HepG2 (cell line): ENCODE results near the gene NCMAP. TPM values are rescaled to one million over a fixed set of nuclear protein-coding genes. Genes with fewer than 3 reads are reported as not detected.

Experiments
- AFF4 ChIP-seq: sonication (generic); formaldehyde crosslinking; IDR thresholded peaks from 2 replicates; pipeline ENCODE4 v1.4.0; 2020; ENCODE audit warnings: missing genetic modification reagents
- ARID5B ChIP-seq: IDR thresholded peaks from 2 replicates; pipeline ENCODE4 v1.4.0; 2020; ENCODE audit warnings: mild to moderate bottlenecking, missing genetic modification reagents
- ATF7-NPFF ChIP-seq: sonication (generic); formaldehyde crosslinking; IDR thresholded peaks from 2 replicates; pipeline ENCODE4 v1.8.1; 2023; ENCODE audit warnings: mild to moderate bottlenecking, low read depth, missing genetic modification reagents, moderate library complexity
- CREBL2 ChIP-seq: sonication (generic); formaldehyde crosslinking; IDR thresholded peaks from 2 replicates; pipeline ENCODE4 v1.8.1; 2023; ENCODE audit warnings: missing genetic modification reagents, mild to moderate bottlenecking, borderline replicate concordance
- FOXP1 ChIP-seq, 2 experiments: fragments of 450-650 bp in 1 of 2; IDR thresholded peaks; 2 replicates each; pipeline ENCODE4 v1.6.1; 2017 to 2018; ENCODE audit warnings: antibody characterized with exemption in 1 of 2
- GATAD2A ChIP-seq: IDR thresholded peaks from 2 replicates; pipeline ENCODE4 v1.6.1; 2016
- MEF2D ChIP-seq: sonication (generic); formaldehyde crosslinking; IDR thresholded peaks from 2 replicates; pipeline ENCODE4 v1.5.1; 2020; ENCODE audit warnings: mild to moderate bottlenecking, missing genetic modification reagents
- SETDB1 ChIP-seq: sonication (generic); formaldehyde crosslinking; IDR thresholded peaks from 2 replicates; pipeline ENCODE4 v1.5.1; 2020; ENCODE audit warnings: missing genetic modification reagents, mild to moderate bottlenecking, borderline replicate concordance
- SIN3A ChIP-seq: IDR thresholded peaks from 2 replicates; pipeline ENCODE4 v1.6.1; 2011; ENCODE audit warnings: low read depth, mild to moderate bottlenecking, control low read depth, low read length, borderline replicate concordance
- SIN3B ChIP-seq: fragments of 150-350 bp; IDR thresholded peaks from 2 replicates; pipeline ENCODE4 v1.6.1; 2014; ENCODE audit warnings: low read length
- SPEN ChIP-seq: sonication (generic); formaldehyde crosslinking; IDR thresholded peaks from 2 replicates; pipeline ENCODE4 v1.5.1; 2020; ENCODE audit warnings: low read depth, mild to moderate bottlenecking, missing genetic modification reagents
- ZBTB7A ChIP-seq: sonication (generic); formaldehyde crosslinking; IDR thresholded peaks from 2 replicates; pipeline ENCODE4 v1.8.0; 2022; ENCODE audit warnings: mild to moderate bottlenecking, missing genetic modification reagents
- ZFP82 ChIP-seq: sonication (generic); formaldehyde crosslinking; IDR thresholded peaks from 2 replicates; pipeline ENCODE4 v1.5.1; 2020; ENCODE audit warnings: mild to moderate bottlenecking, missing genetic modification reagents, borderline replicate concordance
- ZNF121 ChIP-seq: sonication (generic); formaldehyde crosslinking; IDR thresholded peaks from 2 replicates; pipeline ENCODE4 v1.5.0; 2020; ENCODE audit warnings: mild to moderate bottlenecking, missing genetic modification reagents
- ZNF274 ChIP-seq: sonication (generic); formaldehyde crosslinking; IDR thresholded peaks from 2 replicates; pipeline ENCODE4 v1.5.1; 2020; ENCODE audit warnings: mild to moderate bottlenecking, missing genetic modification reagents
- ZNF562 ChIP-seq: sonication (generic); formaldehyde crosslinking; IDR thresholded peaks from 2 replicates; pipeline ENCODE4 v1.8.0; 2022; ENCODE audit warnings: missing genetic modification reagents, borderline replicate concordance
- polyA plus RNA-seq, 8 experiments: library from polyadenylated mRNA; depleted of rRNA in 3 of 8; stranded (reverse) in 7 of 8; unstranded in 1 of 8; fragments of >200 nt; fragmentation: Illumina TruSeq in 4 of 8; extraction: Trizol in 4 of 8; gene quantifications; 2 replicates each; pipeline versions ENCODE4 v1.2.1 to v1.2.3, GENCODE V29; 2011 to 2016; ENCODE audit warnings: low read depth in 4 of 8, missing spikeins in 1 of 8, mixed read lengths in 1 of 8; ENCODE audit not compliant: insufficient read depth in 1 of 8
- total RNA-seq, 5 experiments: library from RNA; depleted of rRNA; stranded (reverse); fragments of >200 nt; fragmentation: Illumina TruSeq; extraction: Trizol; gene quantifications; 2 replicates each; pipeline ENCODE4 v1.2.3, GENCODE V29; 2016; ENCODE audit warnings: low read depth in 1 of 5
- TF ChIP-seq, protein P1 (sequence below), 2 experiments: sonication (generic) in 1 of 2; formaldehyde crosslinking in 1 of 2; IDR thresholded peaks; 2 replicates each; pipeline versions ENCODE4 v1.4.0 to v1.6.1; 2018 to 2020; ENCODE audit warnings: missing genetic modification reagents in 2 of 2, borderline replicate concordance in 1 of 2, low read depth in 1 of 2, mild to moderate bottlenecking in 1 of 2, missing biosample characterization in 1 of 2
- TF ChIP-seq, protein P2 (sequence below): sonication (generic); formaldehyde crosslinking; IDR thresholded peaks from 2 replicates; pipeline ENCODE4 v1.4.0; 2020; ENCODE audit warnings: missing genetic modification reagents, borderline replicate concordance

Gene NCMAP
- total and polyA plus RNA-seq, 2 of the 13 experiments (the other 11 are each of a cell fraction or from before 2014, with no cell fraction given): 2.7 to 20.0 TPM

GRCh38 chr1:24588573-24588972 lies 32.7 kb downstream of the NCMAP start (continued):
- TF ChIP-seq GATAD2A (CRISPR knock-in tag): peak; percentile 60
- TF ChIP-seq MEF2D (CRISPR knock-in tag): no peak
- TF ChIP-seq, protein P1, sequence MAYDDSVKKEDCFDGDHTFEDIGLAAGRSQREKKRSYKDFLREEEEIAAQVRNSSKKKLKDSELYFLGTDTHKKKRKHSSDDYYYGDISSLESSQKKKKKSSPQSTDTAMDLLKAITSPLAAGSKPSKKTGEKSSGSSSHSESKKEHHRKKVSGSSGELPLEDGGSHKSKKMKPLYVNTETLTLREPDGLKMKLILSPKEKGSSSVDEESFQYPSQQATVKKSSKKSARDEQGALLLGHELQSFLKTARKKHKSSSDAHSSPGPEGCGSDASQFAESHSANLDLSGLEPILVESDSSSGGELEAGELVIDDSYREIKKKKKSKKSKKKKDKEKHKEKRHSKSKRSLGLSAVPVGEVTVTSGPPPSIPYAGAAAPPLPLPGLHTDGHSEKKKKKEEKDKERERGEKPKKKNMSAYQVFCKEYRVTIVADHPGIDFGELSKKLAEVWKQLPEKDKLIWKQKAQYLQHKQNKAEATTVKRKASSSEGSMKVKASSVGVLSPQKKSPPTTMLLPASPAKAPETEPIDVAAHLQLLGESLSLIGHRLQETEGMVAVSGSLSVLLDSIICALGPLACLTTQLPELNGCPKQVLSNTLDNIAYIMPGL (CRISPR knock-in tag; IDR thresholded peaks at IDR 0.05; ENCODE audit: borderline replicate concordance in 1 of 2, low read depth in 1 of 2): no peak
- no peak for TF ChIP-seq SIN3B
- no peak for TF ChIP-seq FOXP1 (IDR thresholded peaks at IDR 0.05)
- TF ChIP-seq FOXP1 (CRISPR knock-in tag; IDR thresholded peaks at IDR 0.05): peak; percentile 84
- no peak for TF ChIP-seq ZNF274 (CRISPR knock-in tag)
- TF ChIP-seq SIN3A: no peak
- no peak for TF ChIP-seq ZNF562
- no peak for TF ChIP-seq AFF4 (CRISPR knock-in tag)
- no peak for TF ChIP-seq ZFP82 (CRISPR knock-in tag)
- TF ChIP-seq ZBTB7A: no peak
- TF ChIP-seq, protein P2, sequence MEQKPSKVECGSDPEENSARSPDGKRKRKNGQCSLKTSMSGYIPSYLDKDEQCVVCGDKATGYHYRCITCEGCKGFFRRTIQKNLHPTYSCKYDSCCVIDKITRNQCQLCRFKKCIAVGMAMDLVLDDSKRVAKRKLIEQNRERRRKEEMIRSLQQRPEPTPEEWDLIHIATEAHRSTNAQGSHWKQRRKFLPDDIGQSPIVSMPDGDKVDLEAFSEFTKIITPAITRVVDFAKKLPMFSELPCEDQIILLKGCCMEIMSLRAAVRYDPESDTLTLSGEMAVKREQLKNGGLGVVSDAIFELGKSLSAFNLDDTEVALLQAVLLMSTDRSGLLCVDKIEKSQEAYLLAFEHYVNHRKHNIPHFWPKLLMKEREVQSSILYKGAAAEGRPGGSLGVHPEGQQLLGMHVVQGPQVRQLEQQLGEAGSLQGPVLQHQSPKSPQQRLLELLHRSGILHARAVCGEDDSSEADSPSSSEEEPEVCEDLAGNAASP: peak; percentile 61; the same call in 1 of the 2 replicates
- 0 out of 2 replicates have a peak, but pooled peaks have one; percentile 26 for TF ChIP-seq ATF7-NPFF
- TF ChIP-seq CREBL2: no peak
- no peak for TF ChIP-seq SPEN (CRISPR knock-in tag)
- no peak for TF ChIP-seq ZNF121 (CRISPR knock-in tag)
- peak; percentile 70 for TF ChIP-seq ARID5B (CRISPR knock-in tag)
- no peak for TF ChIP-seq SETDB1
